ENCODE measurements around the gene IRAK4.

DNA sequence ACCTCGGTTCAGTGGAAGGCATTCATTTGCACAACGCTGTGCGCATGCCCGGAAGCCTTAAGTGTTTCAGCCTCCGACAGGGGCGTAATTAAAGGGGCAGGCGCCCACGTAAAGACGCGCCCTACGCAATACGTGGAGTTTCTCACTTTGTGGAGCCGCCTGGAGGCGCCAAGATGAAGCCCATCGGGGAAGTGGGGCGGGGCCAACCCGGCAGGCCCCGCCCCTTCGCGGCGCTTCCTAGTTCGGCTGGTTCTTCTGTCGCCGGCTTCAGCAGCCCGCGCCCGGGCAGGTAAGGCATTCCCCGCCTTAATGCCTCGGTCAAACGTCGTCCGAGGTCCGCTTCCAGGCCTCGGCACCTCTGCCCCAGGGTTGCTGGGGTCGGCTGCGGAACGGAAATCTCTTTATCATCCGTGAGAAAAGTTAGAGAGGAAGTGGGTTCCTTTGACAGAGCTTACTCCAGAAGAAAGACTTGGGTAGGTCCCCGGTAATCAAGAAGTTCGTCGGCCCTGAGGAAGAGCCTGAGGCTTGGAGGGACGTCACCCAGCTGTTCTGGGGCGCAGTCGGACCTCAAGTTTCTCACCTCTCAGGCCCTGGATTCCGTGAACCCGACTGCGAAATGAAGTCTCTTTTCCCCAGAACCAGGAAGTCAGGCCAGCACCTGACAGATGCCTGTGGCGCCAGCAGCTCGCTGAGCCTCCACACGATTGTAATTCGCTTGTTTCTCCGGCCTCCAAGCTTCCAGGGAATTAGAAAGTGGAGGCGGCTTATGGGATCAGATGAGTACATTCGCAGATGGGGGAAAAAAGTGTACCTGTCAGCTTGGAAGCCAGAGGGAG is at the start of gene IRAK4, which contains the start of gene PUS7L:
- TF ChIP-seq, protein P1, sequence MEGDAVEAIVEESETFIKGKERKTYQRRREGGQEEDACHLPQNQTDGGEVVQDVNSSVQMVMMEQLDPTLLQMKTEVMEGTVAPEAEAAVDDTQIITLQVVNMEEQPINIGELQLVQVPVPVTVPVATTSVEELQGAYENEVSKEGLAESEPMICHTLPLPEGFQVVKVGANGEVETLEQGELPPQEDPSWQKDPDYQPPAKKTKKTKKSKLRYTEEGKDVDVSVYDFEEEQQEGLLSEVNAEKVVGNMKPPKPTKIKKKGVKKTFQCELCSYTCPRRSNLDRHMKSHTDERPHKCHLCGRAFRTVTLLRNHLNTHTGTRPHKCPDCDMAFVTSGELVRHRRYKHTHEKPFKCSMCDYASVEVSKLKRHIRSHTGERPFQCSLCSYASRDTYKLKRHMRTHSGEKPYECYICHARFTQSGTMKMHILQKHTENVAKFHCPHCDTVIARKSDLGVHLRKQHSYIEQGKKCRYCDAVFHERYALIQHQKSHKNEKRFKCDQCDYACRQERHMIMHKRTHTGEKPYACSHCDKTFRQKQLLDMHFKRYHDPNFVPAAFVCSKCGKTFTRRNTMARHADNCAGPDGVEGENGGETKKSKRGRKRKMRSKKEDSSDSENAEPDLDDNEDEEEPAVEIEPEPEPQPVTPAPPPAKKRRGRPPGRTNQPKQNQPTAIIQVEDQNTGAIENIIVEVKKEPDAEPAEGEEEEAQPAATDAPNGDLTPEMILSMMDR (IDR thresholded peaks at IDR 0.05): peak; percentile 18
- TF ChIP-seq MYC (IDR thresholded peaks at IDR 0.05; ENCODE audit: borderline replicate concordance, low read length): no peak
- TF ChIP-seq, protein P2, sequence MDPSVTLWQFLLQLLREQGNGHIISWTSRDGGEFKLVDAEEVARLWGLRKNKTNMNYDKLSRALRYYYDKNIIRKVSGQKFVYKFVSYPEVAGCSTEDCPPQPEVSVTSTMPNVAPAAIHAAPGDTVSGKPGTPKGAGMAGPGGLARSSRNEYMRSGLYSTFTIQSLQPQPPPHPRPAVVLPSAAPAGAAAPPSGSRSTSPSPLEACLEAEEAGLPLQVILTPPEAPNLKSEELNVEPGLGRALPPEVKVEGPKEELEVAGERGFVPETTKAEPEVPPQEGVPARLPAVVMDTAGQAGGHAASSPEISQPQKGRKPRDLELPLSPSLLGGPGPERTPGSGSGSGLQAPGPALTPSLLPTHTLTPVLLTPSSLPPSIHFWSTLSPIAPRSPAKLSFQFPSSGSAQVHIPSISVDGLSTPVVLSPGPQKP (IDR thresholded peaks at IDR 0.05; ENCODE audit: low read depth, low read length): no peak
- TF ChIP-seq CHD2 (IDR thresholded peaks at IDR 0.05; ENCODE audit: low read length, partially characterized antibody): no peak
- no peak for TF ChIP-seq ESRRA (IDR thresholded peaks at IDR 0.05; ENCODE audit: borderline replicate concordance, low read length)
- TF ChIP-seq, protein P3, sequence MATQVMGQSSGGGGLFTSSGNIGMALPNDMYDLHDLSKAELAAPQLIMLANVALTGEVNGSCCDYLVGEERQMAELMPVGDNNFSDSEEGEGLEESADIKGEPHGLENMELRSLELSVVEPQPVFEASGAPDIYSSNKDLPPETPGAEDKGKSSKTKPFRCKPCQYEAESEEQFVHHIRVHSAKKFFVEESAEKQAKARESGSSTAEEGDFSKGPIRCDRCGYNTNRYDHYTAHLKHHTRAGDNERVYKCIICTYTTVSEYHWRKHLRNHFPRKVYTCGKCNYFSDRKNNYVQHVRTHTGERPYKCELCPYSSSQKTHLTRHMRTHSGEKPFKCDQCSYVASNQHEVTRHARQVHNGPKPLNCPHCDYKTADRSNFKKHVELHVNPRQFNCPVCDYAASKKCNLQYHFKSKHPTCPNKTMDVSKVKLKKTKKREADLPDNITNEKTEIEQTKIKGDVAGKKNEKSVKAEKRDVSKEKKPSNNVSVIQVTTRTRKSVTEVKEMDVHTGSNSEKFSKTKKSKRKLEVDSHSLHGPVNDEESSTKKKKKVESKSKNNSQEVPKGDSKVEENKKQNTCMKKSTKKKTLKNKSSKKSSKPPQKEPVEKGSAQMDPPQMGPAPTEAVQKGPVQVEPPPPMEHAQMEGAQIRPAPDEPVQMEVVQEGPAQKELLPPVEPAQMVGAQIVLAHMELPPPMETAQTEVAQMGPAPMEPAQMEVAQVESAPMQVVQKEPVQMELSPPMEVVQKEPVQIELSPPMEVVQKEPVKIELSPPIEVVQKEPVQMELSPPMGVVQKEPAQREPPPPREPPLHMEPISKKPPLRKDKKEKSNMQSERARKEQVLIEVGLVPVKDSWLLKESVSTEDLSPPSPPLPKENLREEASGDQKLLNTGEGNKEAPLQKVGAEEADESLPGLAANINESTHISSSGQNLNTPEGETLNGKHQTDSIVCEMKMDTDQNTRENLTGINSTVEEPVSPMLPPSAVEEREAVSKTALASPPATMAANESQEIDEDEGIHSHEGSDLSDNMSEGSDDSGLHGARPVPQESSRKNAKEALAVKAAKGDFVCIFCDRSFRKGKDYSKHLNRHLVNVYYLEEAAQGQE (IDR thresholded peaks at IDR 0.05): no peak
- TF ChIP-seq MAFK (IDR thresholded peaks at IDR 0.05; ENCODE audit: partially characterized antibody): no peak
- TF ChIP-seq RAD21 (conservative IDR thresholded peaks at IDR 0.05 in 1 of 2, IDR thresholded peaks at IDR 0.05 in 1 of 2): peak; percentile 16 to 24; a peak in 1 of 5 replicates
- TF ChIP-seq JUN (IDR thresholded peaks at IDR 0.05): peak; percentile 49 to 56; a peak in 3 of 5 replicates
- TF ChIP-seq RFX5 (IDR thresholded peaks at IDR 0.05): no peak
- TF ChIP-seq, protein P4, sequence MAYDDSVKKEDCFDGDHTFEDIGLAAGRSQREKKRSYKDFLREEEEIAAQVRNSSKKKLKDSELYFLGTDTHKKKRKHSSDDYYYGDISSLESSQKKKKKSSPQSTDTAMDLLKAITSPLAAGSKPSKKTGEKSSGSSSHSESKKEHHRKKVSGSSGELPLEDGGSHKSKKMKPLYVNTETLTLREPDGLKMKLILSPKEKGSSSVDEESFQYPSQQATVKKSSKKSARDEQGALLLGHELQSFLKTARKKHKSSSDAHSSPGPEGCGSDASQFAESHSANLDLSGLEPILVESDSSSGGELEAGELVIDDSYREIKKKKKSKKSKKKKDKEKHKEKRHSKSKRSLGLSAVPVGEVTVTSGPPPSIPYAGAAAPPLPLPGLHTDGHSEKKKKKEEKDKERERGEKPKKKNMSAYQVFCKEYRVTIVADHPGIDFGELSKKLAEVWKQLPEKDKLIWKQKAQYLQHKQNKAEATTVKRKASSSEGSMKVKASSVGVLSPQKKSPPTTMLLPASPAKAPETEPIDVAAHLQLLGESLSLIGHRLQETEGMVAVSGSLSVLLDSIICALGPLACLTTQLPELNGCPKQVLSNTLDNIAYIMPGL (CRISPR knock-in tag; IDR thresholded peaks at IDR 0.05; ENCODE audit: borderline replicate concordance): no peak
- TF ChIP-seq EP300 (IDR thresholded peaks at IDR 0.05): no peak
- TF ChIP-seq PHF8 (IDR thresholded peaks at IDR 0.05; ENCODE audit: borderline replicate concordance, low read depth): peak; percentile 63; the same call in 1 of the 2 replicates

Data from A549 (cell line).